Measurements from ENCODE around the gene MZT2A.
A peak's percentile ranks its signal among the peaks of the same experiment; 100 is the strongest.

MZT2A gene

DNA sequence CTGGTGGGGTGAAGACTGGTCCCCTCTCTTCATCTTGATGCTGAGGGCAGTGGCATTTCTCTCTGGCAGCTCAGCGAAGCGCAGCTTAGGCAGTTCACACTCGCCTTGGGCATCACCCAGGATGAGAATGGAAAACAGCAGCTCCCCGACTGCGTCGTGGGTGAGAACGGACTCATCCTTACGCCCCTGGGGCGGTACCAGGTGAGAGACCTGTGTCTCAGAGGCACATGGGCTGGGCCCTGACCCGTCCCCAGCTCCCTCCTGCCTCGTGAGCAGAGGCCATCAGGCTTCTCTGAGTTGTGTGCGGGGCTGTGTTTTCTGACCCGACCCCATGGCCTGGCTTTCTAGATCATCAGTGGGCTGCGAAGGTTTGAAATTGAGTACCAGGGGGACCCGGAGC, 27.3 kb upstream of the MZT2A start:
- TF ChIP-seq EGR1 (IDR thresholded peaks at IDR 0.05) (no peak), YY1 (IDR thresholded peaks at IDR 0.05; ENCODE audit: low read depth) (no peak), RAD21 (IDR thresholded peaks at IDR 0.05; ENCODE audit: low read depth) (no peak), TCF12 (IDR thresholded peaks at IDR 0.05; ENCODE audit: low read depth) (no peak)

DNA sequence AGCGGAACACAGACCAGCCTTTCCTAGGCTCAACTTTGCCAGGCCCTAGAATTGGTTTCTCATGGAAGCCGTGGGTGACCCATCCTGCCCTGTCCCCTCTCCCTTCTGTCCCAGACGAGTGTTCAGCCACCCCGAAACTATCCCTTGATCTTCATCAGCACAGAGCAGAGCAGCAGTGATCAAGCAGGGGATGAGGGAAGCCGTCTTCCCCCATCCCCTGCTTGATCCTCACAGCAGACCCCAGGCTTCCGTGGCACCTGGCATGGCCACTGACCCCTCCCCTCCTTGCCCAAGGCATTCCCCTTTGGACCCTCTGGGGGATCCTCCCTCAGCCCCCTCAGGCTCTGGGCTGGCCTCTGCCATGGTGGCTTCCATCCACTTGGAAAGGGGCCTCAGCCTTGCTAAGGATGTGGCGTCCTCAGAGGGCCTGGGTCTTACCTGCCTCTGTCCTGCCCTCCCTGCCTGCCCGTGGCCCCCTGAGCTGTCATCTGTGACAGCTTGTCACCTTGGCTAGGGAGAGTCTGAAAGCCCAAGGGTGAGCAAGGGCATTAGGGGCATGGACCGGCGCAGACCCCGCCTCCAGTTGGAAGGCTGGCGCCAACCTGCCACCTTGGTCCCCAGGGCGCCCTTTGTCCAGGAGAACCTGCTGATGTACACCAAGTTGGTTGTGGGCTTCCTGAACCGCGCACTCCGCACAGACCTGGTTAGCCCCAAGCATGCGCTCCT, 25.1 kb upstream of the MZT2A start:
- no peak for TF ChIP-seq YY1 (IDR thresholded peaks at IDR 0.05; ENCODE audit: low read depth)
- no peak for TF ChIP-seq ZBTB7A (IDR thresholded peaks at IDR 0.05; ENCODE audit: low read depth)
- no peak for TF ChIP-seq CREB1 (IDR thresholded peaks at IDR 0.05; ENCODE audit: low read depth)
- TF ChIP-seq RAD21 (IDR thresholded peaks at IDR 0.05; ENCODE audit: low read depth): no peak
- TF ChIP-seq CEBPB (IDR thresholded peaks at IDR 0.05): no peak

DNA sequence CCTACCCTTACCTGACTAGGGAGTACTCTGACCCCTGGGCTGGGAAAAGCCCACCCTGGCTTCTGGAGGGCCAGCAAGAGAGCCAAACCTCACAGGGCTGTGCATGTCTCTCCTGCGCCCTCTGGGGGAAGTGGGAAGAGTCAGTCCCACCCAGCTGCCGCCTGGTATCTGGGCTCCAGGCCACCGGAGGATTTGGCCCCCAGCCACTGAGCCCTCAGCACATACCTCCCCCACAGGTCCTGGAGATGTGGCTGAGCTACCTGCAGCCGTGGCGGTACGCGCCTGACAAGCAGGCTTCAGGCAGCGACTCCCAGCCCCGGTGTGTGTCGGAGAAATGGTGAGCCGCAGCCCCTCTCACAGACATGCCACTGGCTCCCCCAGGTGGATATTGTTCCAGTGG, 24.4 kb upstream of the MZT2A start:
- TF ChIP-seq RAD21 (IDR thresholded peaks at IDR 0.05; ENCODE audit: low read depth): 0 out of 2 replicates have a peak, but pooled peaks have one; percentile 7

GRCh38 chr2:131516011-131516410, 23.8 kb upstream of the MZT2A start:
- TF ChIP-seq USF1 (IDR thresholded peaks at IDR 0.05): no peak
- no peak for TF ChIP-seq TEAD4 (IDR thresholded peaks at IDR 0.05)
- no peak for TF ChIP-seq EP300 (IDR thresholded peaks at IDR 0.05; ENCODE audit: borderline replicate concordance)
- no peak for TF ChIP-seq RAD21 (IDR thresholded peaks at IDR 0.05; ENCODE audit: low read depth)
- TF ChIP-seq NFIC (IDR thresholded peaks at IDR 0.05): no peak
- TF ChIP-seq REST (IDR thresholded peaks at IDR 0.05; ENCODE audit: low read depth): no peak
- no peak for TF ChIP-seq YY1 (IDR thresholded peaks at IDR 0.05; ENCODE audit: low read depth)
- no peak for TF ChIP-seq EGR1 (IDR thresholded peaks at IDR 0.05)

GRCh38 chr2:131509615-131510014, 17.4 kb upstream of the MZT2A start:
- no peak for TF ChIP-seq EGR1 (IDR thresholded peaks at IDR 0.05)

DNA sequence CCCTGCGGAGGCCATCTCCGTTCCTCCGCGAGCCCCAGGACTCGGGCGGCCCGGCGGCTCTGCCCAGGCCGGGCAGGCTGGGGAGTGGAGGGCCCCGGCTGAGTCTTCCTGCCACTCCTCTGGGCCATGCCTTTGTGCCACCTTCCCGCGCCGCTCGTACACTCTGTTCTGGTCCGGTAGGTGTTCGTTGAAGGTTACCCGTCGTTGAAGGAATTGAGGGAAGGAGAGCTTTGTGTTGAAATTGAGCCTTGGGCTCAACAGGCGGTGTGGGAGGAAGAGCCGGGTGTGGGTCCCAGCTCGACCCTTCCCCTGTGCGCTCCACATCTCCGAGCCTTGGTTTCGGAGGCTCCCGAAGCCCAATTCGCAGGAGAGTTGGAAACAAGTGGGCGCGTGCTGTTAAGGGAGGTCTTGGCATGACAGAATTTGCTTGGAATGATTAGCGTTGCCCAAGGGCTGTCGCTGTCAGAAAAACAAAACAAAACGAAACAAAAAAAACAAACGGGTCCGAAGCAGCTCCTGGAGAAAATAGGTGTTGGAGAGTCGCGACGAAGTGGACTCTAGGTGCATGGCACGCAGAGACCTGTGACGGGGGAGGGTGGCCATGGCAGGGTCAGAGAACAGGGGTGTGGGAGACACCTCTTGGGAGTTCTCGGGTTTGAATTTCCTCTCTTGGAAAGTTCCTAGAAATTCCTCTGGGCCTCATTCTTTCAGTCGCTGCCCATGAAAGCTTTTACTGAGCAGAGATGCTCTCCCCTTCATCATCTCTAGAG, 1.2 kb upstream of the MZT2A start:
- TF ChIP-seq YY1 (IDR thresholded peaks at IDR 0.05; ENCODE audit: low read depth): no peak
- TF ChIP-seq FOXM1 (IDR thresholded peaks at IDR 0.05; ENCODE audit: borderline replicate concordance, low read depth): no peak
- TF ChIP-seq CEBPB (IDR thresholded peaks at IDR 0.05): no peak
- TF ChIP-seq ZBTB7A (IDR thresholded peaks at IDR 0.05; ENCODE audit: low read depth): no peak
- no peak; the same call in 1 of the 2 replicates for TF ChIP-seq TCF12 (IDR thresholded peaks at IDR 0.05; ENCODE audit: low read depth)
- TF ChIP-seq EGR1 (IDR thresholded peaks at IDR 0.05): no peak
- TF ChIP-seq RAD21 (IDR thresholded peaks at IDR 0.05; ENCODE audit: low read depth): no peak
- no peak for TF ChIP-seq EP300 (IDR thresholded peaks at IDR 0.05; ENCODE audit: borderline replicate concordance)
- TF ChIP-seq TAF1 (IDR thresholded peaks at IDR 0.05; ENCODE audit: low read depth): no peak
- TF ChIP-seq TEAD4 (IDR thresholded peaks at IDR 0.05): no peak
- no peak for TF ChIP-seq USF1 (IDR thresholded peaks at IDR 0.05)
- TF ChIP-seq REST (IDR thresholded peaks at IDR 0.05; ENCODE audit: low read depth): no peak
- TF ChIP-seq NFIC (IDR thresholded peaks at IDR 0.05): no peak
- TF ChIP-seq CREB1 (IDR thresholded peaks at IDR 0.05; ENCODE audit: low read depth): no peak
- TF ChIP-seq, protein P1, sequence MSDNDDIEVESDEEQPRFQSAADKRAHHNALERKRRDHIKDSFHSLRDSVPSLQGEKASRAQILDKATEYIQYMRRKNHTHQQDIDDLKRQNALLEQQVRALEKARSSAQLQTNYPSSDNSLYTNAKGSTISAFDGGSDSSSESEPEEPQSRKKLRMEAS (IDR thresholded peaks at IDR 0.05): no peak; the same call in 1 of the 2 replicates

Data from Ishikawa (cell line).